TTC549 (cell line): Measurements from ENCODE around the gene LUC7L3.
"Not testable (repeated sequence)": the region's sequence is repeated elsewhere in the genome, so short reads cannot be mapped to it uniquely, and the experiment has no call there.

Source experiments
- FAIRE-seq: peaks from 2 replicates; lab custom pipeline; 2012; peaks lifted over from hg19 to GRCh38; lab: Jason Lieb, UNC

The LUC7L3 gene

GRCh38 chr17:50710025-50710424 is 9.4 kb upstream of the LUC7L3 start:
- FAIRE-seq: no peak

- no peak for FAIRE-seq
These were observed 8.8 kb upstream of the LUC7L3 start for GRCh38 chr17:50710650-50711049.

GRCh38 chr17:50712641-50713040 is 6.8 kb upstream of the LUC7L3 start:
- FAIRE-seq: no peak

- no peak for FAIRE-seq
These were observed 3.9 kb upstream of the LUC7L3 start for GRCh38 chr17:50715471-50715870.

- no peak for FAIRE-seq
These were observed 756 bp downstream of the LUC7L3 start for GRCh38 chr17:50719924-50720794.

GRCh38 chr17:50721194-50722010 is 2.0 kb downstream of the LUC7L3 start:
- FAIRE-seq: no peak

- no peak for FAIRE-seq
These were observed 3.3 kb downstream of the LUC7L3 start for GRCh38 chr17:50722746-50723145.

- not testable (repeated sequence) for FAIRE-seq
These were observed 5.2 kb downstream of the LUC7L3 start for GRCh38 chr17:50724622-50725021.

GRCh38 chr17:50725769-50726655 is 6.6 kb downstream of the LUC7L3 start:
- FAIRE-seq: no peak

GRCh38 chr17:50728112-50728429 is 8.7 kb downstream of the LUC7L3 start:
- FAIRE-seq: no peak

GRCh38 chr17:50728881-50729765 is 9.7 kb downstream of the LUC7L3 start:
- FAIRE-seq: no peak

- no peak for FAIRE-seq
These were observed 12.4 kb downstream of the LUC7L3 start for GRCh38 chr17:50731575-50732460.

- no peak for FAIRE-seq
These were observed 15.9 kb downstream of the LUC7L3 start for GRCh38 chr17:50735287-50735686.

- FAIRE-seq: no peak
These were observed 17.8 kb downstream of the LUC7L3 start for GRCh38 chr17:50737118-50737698.

- FAIRE-seq: no peak
These were observed 19.7 kb downstream of the LUC7L3 start for GRCh38 chr17:50739098-50739497.

GRCh38 chr17:50745631-50746030 is 26.2 kb downstream of the LUC7L3 start:
- no peak for FAIRE-seq

GRCh38 chr17:50749245-50749644 is 29.8 kb downstream of the LUC7L3 start:
- no peak for FAIRE-seq

- no peak for FAIRE-seq
These were observed 35.1 kb downstream of the LUC7L3 start for GRCh38 chr17:50754521-50754920.

GRCh38 chr17:50758524-50758923 is 39.1 kb downstream of the LUC7L3 start:
- no peak for FAIRE-seq

GRCh38 chr17:50758989-50759544 is 39.7 kb downstream of the LUC7L3 start:
- no peak for FAIRE-seq
